HG03064 (cell line): Measurements from ENCODE around the gene ZDHHC9.

Source experiments
- ATAC-seq: cut with Tn5 transposase; IDR thresholded peaks from one replicate; pipeline ENCODE4 v1.9.1; 2021; ENCODE audit warnings: low read depth; ENCODE audit not compliant: unreplicated experiment

ZDHHC9 gene

GRCh38 chrX:129768586-129769466 lies 74.9 kb downstream of the ZDHHC9 start:
- ATAC-seq: no peak

- ATAC-seq: no peak
These were observed 75.5 kb downstream of the ZDHHC9 start for GRCh38 chrX:129768186-129768585.

- no peak for ATAC-seq
These were observed 80.0 kb downstream of the ZDHHC9 start for GRCh38 chrX:129763666-129764065.

- no peak for ATAC-seq
These were observed 81.2 kb downstream of the ZDHHC9 start for GRCh38 chrX:129762448-129762847.

GRCh38 chrX:129761596-129761995 lies 82.1 kb downstream of the ZDHHC9 start:
- ATAC-seq: no peak

- no peak for ATAC-seq
These were observed 82.7 kb downstream of the ZDHHC9 start for GRCh38 chrX:129760981-129761380.

GRCh38 chrX:129760155-129760554 lies 83.5 kb downstream of the ZDHHC9 start:
- no peak for ATAC-seq

- peak; percentile 53 for ATAC-seq
These were observed 84.1 kb downstream of the ZDHHC9 start for GRCh38 chrX:129759576-129760061.

GRCh38 chrX:129755779-129756650 lies 87.7 kb downstream of the ZDHHC9 start:
- no peak for ATAC-seq

GRCh38 chrX:129754056-129755024 lies 89.3 kb downstream of the ZDHHC9 start:
- no peak for ATAC-seq
